NK-92 treated with Interleukin-12 subunit alpha and Interleukin-12 subunit beta, amount 100 ng/mL, for 24 hours (cell line): Measurements from ENCODE around the gene LHX6.

Experiments
- DNase-seq: peaks from one replicate; lab custom pipeline; 2025; lab: John Stamatoyannopoulos, UW

The LHX6 gene

DNA sequence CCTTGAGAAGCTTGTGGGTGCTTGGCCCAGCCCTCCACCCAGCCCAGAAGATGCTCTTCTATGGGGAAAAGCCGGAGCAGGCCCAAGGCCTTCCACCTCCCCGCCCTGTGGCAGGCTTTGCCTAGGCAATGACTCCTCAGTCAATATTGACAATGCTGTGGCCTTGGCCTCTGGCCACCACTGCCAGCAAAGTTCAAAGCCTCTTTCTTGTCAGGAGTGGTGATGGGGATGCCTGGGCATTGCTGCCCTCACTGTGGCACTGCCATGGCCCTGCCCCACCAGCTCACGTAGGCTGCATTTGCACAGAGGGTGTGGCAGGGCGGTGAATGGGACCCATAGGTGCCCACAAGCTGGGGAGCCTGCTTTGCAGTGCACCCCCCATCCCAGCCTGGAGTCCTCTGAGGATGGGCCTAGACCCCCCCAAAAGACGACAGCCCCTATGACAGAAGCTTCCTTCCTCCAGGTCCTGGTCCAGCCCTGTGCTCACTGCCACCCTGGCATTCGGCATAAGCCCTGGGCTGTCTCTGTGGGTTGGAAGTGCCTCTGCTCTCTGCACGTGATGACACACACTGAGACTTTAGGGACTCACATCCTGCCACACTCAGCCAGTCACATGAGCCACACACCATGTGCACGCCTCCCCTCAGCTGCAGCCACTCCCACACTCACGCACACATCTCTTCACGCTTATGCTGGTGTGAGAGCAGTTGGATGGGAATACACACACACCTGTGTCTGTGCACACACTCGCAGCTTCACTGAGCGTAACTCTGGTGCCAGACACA is 38.0 kb downstream of the LHX6 start:
- DNase-seq = no peak

- DNase-seq = no peak
Observed at GRCh38 chr9:122188369-122188768, 40.4 kb downstream of the LHX6 start.

GRCh38 chr9:122186777-122187470 is 41.8 kb downstream of the LHX6 start:
- DNase-seq = no peak

DNA sequence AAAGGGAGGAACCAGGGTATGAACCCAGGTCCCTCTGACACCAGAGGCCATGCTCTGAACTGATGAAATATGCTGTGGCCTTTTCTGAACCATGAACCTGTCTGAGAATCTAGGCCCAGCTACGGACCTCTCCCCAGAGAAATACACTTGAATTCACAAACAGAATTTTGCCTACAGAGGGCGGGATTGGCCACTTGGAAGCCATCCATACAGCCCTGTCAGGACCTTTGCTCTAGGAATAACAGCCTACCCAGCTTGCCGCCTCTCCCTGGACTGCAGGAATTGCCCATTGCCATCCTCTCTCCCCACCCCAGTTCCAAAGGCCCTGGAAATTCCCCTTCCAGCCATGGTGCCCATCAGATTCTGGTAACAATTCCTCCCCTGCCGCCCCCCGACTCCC is 42.5 kb downstream of the LHX6 start:
- no peak for DNase-seq

- no peak for DNase-seq
Observed at GRCh38 chr9:122184551-122184950, 44.2 kb downstream of the LHX6 start.

- DNase-seq = no peak
Observed at GRCh38 chr9:122183501-122183900, 45.3 kb downstream of the LHX6 start.

GRCh38 chr9:122180633-122181032 is 48.1 kb downstream of the LHX6 start:
- no peak for DNase-seq

GRCh38 chr9:122179690-122180074 is 49.1 kb downstream of the LHX6 start:
- no peak for DNase-seq

DNA sequence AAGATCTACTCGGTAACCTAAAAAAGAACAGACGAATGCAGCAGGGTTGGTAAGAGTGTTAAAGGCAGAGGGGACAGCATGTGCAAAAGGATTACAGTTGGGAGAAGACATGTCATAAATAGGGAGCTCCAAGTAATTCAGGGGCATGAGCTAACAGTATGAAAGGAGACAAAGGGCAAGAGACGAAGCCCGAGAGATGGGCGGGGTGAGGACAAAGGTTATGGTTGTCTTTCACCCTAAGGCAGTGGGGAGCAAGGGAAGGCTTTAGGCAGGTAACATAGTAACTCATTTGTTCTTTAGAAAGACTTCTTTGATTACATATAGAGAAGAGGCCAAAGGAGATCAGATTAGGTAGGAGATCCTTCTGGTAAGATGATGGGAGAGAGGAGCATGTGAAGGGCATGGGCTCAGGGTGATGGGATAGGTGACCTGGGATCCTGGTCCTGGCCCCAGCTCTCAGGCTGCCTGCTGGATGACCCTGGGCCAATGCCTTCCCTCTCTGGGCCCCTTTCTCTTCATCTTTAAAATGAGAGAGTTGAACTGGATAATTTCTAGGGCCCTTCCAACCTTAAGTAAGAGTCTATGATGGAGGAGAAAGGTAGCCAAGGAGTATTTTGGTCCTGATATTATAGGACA is 49.6 kb downstream of the LHX6 start:
- DNase-seq = no peak

DNA sequence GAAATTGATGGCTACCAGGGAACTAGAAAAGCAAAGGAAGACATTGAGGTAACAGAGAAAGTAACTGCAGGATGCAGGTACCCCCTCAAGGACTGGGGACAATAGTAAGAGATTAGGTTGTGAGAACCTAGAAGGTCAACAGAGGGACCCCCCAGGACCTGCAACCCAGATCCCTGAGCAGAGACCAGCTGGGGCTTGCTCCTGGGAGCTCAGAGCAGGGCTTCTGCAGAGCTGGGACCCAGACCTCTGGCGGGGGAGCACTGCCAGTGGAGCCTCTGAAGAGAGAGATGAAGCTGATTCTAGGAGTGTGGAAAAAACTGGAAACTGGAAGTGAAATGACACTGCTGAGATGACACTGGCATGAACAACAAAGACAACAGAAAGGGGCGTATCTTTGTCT is 51.8 kb downstream of the LHX6 start:
- no peak for DNase-seq

- DNase-seq = no peak
Observed at GRCh38 chr9:122173670-122174069, 55.1 kb downstream of the LHX6 start.

- no peak for DNase-seq
Observed at GRCh38 chr9:122172131-122172530, 56.6 kb downstream of the LHX6 start.

DNA sequence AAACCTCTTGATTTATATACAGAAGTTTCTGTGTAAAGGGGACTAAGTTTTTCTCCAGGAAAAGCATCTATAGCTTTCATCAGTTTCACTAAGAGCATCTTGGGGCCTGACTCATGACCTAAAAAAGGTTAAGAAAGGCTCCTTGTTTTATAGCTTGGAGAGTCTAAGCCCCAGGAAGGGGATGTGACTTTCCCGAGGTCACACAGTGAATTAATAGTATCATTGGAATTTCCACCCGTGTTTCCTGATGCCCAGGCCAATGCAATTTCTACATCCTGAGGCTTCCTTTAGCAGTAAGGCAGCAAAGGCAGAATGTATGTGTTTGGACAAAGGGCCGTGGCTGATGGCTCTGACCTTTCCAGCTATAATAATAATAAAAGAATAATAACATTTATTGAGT is 60.4 kb downstream of the LHX6 start:
- DNase-seq = no peak

- DNase-seq = no peak
Observed at GRCh38 chr9:122164286-122164685, 64.5 kb downstream of the LHX6 start.

DNA sequence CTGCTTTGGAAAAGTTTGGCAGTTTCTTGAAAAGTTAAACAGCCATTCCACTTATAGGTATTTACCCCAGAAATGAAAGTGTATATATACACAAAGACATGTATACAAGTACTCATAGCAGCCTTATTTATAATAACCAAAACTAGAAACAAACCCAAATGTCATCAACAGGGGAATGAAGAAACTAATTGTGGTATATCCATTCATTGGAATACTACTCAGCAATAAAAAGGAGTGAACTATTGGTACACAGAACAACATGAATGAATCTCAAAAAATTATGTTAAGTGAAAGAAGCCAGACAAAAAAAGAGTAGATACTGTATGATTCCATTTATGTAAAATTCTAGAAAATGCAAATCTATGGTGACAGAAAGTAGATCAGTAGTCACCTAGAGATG is 66.3 kb downstream of the LHX6 start:
- DNase-seq = no peak

GRCh38 chr9:122159925-122160246 is 68.9 kb downstream of the LHX6 start:
- DNase-seq = no peak

DNA sequence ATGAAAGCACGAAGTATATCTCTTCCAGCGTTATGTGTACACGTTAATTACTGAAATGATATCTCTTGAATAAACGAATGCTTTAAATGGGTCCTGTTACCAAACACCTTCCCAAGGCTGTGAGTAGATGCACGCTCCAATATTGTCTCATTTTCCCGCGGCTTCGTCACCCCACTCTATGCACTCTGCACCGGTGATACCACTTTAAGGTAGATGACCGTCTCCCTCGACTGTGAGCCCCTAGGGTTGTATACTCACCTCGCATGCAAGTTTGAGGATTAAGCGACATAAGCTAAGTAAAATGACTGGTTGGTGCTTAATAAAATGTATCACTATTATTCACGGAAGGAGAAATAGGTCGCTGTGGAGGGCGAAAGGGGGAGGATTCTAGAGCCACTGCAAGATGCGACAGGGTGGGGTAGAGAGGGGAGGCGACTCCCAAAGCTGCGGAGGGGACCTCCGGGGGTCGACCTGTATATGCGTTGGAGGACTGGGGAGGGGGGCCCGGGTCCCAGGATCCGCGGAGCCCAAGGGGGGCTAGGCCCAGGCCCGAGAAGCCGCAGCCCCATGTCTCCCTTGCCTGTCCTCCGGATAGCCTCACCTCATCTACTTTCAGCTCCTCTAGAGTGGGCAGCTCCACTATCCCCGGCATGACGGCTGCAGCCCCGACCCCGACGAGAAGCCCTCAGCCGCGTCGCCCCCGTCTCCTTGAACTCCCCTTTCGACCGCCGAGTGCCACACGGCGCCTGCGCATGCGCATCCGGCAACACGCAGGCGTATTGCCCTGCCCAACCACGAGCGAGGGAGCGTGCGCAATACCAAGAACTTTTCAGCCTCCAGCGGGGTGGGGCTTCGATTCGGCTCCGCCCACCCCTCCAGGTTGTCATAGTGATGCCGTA is 69.5 kb downstream of the LHX6 start, which contains the start of the genes MORN5 and NDUFA8:
Gene MORN5, plus strand, starts transcription at position 883 of the 899 bp plus-strand sequence. CDS start 65 bp downstream, outside the sequence.
Gene NDUFA8, minus strand, starts transcription at position 754 of the 899 bp plus-strand sequence. Its CDS starts 102 bp downstream, at position 652.
- peak; percentile 86 for DNase-seq

GRCh38 chr9:122158202-122158601 is 70.6 kb downstream of the LHX6 start:
- no peak for DNase-seq

DNA sequence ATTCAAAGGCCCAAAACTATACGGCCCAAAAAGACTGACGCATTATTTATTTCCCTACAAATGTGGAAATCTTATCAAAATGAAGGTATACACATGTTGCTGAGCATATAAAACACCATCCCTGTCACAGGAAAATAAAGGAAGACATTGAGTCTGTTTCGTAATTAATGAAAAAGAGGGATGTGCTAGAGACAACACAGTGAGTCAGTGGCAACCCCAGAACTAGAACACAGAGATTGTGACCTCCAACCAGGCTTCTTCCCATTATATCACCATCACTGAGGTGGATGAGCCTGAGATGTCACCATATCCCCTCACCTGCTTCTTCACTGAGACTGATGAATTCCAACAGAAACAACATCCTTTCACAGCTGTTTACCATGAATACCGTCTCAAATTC is 73.0 kb downstream of the LHX6 start:
- no peak for DNase-seq
